PFSK-1 (cell line): ENCODE measurements around the gene GH1.

Source experiments
- FOXP2 ChIP-seq: optimal IDR thresholded peaks from 2 replicates; pipeline ENCODE3; 2011; ENCODE audit warnings: borderline replicate concordance, control low read depth, inconsistent platforms; ENCODE audit not compliant: insufficient read depth; ENCODE audit errors: extremely low read length, extremely low read depth
- POLR2AphosphoS5 ChIP-seq: IDR thresholded peaks from 2 replicates; pipeline ENCODE4 v1.6.1; 2012; ENCODE audit warnings: low read depth, mild to moderate bottlenecking, control low read depth, low read length, moderate library complexity
- REST ChIP-seq, 2 experiments: IDR thresholded peaks; 2 replicates each; pipeline versions ENCODE4 v1.6.1 to v1.8.0; 2011 to 2012; ENCODE audit warnings: low read depth in 2 of 2, low read length in 2 of 2, control low read depth in 1 of 2, inconsistent platforms in 1 of 2, mild to moderate bottlenecking in 1 of 2, moderate library complexity in 1 of 2; ENCODE audit not compliant: insufficient read depth in 1 of 2
- SIN3A ChIP-seq: IDR thresholded peaks from 2 replicates; pipeline ENCODE4 v1.6.1; 2012; ENCODE audit warnings: mild to moderate bottlenecking, low read length, moderate library complexity, borderline replicate concordance; ENCODE audit not compliant: insufficient read depth
- TAF1 ChIP-seq: IDR thresholded peaks from 2 replicates; pipeline ENCODE4 v1.6.1; 2012; ENCODE audit warnings: low read length, control low read depth, borderline replicate concordance; ENCODE audit not compliant: insufficient read depth

The GH1 gene

GRCh38 chr17:63947711-63948330 is 29.2 kb upstream of the GH1 start:
- TF ChIP-seq FOXP2 (no peak), SIN3A (no peak), POLR2AphosphoS5 (no peak)

- no peak for TF ChIP-seq REST (IDR thresholded peaks at IDR 0.05; ENCODE audit: insufficient read depth in 1 of 2, low read depth in 2 of 2, low read length in 2 of 2)
- TF ChIP-seq SIN3A = no peak
- TF ChIP-seq TAF1 = no peak
- TF ChIP-seq POLR2AphosphoS5 = no peak
- no peak for TF ChIP-seq FOXP2
Observed at GRCh38 chr17:63946440-63947363, 28.1 kb upstream of the GH1 start.

GRCh38 chr17:63945784-63946439 is 27.3 kb upstream of the GH1 start:
- TF ChIP-seq POLR2AphosphoS5 (no peak), FOXP2 (no peak), TAF1 (no peak), REST (IDR thresholded peaks at IDR 0.05; ENCODE audit: insufficient read depth in 1 of 2, low read depth in 2 of 2, low read length in 2 of 2) (no peak)

GRCh38 chr17:63944736-63945499 is 26.3 kb upstream of the GH1 start:
- TF ChIP-seq SIN3A (no peak), REST (IDR thresholded peaks at IDR 0.05; ENCODE audit: insufficient read depth in 1 of 2, low read depth in 2 of 2, low read length in 2 of 2) (no peak), FOXP2 (no peak), POLR2AphosphoS5 (no peak), TAF1 (no peak)

- no peak for TF ChIP-seq REST (IDR thresholded peaks at IDR 0.05; ENCODE audit: insufficient read depth in 1 of 2, low read depth in 2 of 2, low read length in 2 of 2)
- no peak for TF ChIP-seq TAF1
- TF ChIP-seq FOXP2 = no peak
- TF ChIP-seq POLR2AphosphoS5 = no peak
- TF ChIP-seq SIN3A = no peak
Observed at GRCh38 chr17:63943745-63944144, 25.1 kb upstream of the GH1 start.
